Body of pancreas (tissue), 4 donors: ENCODE measurements around the gene BCL2L12. TPM values are rescaled to one million over a fixed set of nuclear protein-coding genes. Genes with fewer than 3 reads are reported as not detected.

Source experiments
- ATAC-seq: fragments of 150-250 bp; one replicate; pipeline ENCODE4 v1.9.1; 2016
- DNase-seq, 4 donors: peaks; one replicate each; pipeline ENCODE4 v3.0.0-alpha.2; 2019
- H3K27ac ChIP-seq, 4 donors: fragments of 200-600 bp; sonication (generic); 1 replicate in 3 of 4; 2 replicates in 1 of 4; pipeline versions ENCODE4 v1.5.1 to v1.6.1; 2016 to 2019; ENCODE audit warnings: mild to moderate bottlenecking in 1 of 4, mixed read lengths in 1 of 4, moderate library complexity in 1 of 4
- H3K27me3 ChIP-seq, 2 donors: fragments of 200-600 bp; sonication (generic); one replicate each; pipeline ENCODE4 v1.6.0; 2016; ENCODE audit warnings: mild to moderate bottlenecking in 1 of 2
- H3K36me3 ChIP-seq, 2 donors: fragments of 200-600 bp; sonication (generic); replicated peaks in 1 of 2; 2 replicates each; pipeline ENCODE4 v1.5.1; 2016; ENCODE audit warnings: low read depth in 2 of 2; ENCODE audit not compliant: insufficient read depth in 1 of 2
- H3K4me1 ChIP-seq: fragments of 200-600 bp; sonication (generic); one replicate; pipeline ENCODE4 v1.6.0; 2016
- H3K4me3 ChIP-seq, 2 donors: fragments of 200-600 bp; sonication (generic); 1 replicate in 1 of 2; 2 replicates in 1 of 2; pipeline ENCODE4 v1.5.1; 2016 to 2019
- H3K9me3 ChIP-seq, 3 donors: fragments of 200-600 bp; sonication (generic); 1 replicate in 2 of 3; 2 replicates in 1 of 3; pipeline ENCODE4 v1.5.1; 2016
- POLR2A ChIP-seq, 3 donors: fragments of 450-650 bp; IDR thresholded peaks; one replicate each; pipeline ENCODE4 v1.6.1; 2016; ENCODE audit warnings: antibody characterized with exemption in 3 of 3, mild to moderate bottlenecking in 2 of 3
- WGBS, 2 donors: methylation state at CpG; one replicate each; pipeline ENCODE4 v1.1.5; 2017; 5-methylcytosine and 5-hydroxymethylcytosine counted together
- intact Hi-C: fragments of 100-400 bp; cut with DNase I; formaldehyde crosslinking; loops from one replicate; pipeline ENCODE4 v1.15.1; 2023
- total RNA-seq, 2 donors: library from RNA; depleted of rRNA; stranded (reverse); fragments of >200 nt; gene quantifications; one replicate each; pipeline ENCODE4 v1.1.0, GENCODE V29; 2016
- TF ChIP-seq, protein P1 (sequence below), 7 experiments: fragments of 450-650 bp in 4 of 7; fragments of 200-600 bp in 3 of 7; sonication (generic) in 3 of 7; IDR thresholded peaks; one replicate each; pipeline ENCODE4 v1.5.1; 2016 to 2019; ENCODE audit warnings: antibody characterized with exemption in 7 of 7

The BCL2L12 gene
- total RNA-seq, 2 donors from 2014 or later: 3.6 to 5.6 TPM

DNA sequence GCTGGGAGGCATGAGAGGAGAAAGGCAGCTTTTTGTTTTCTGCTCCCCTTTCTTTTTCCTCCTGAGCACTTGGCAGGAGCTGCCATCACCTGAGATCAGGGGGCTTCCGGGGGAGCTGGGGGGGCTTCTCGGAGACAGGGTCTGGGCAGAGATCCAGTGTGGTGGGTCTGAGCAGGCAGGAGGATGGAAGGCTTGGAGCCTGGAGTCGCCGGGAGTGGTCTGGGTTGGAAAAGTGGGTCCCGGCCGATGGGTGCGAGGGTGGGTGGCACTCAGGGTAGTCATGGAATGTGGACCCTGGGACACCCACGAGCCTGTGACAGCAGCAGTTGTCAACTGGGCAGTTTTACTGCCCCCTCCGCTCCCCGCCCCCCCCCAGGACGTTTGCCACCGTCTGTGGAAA lies 21.4 kb downstream of the BCL2L12 start:
- no peak for TF ChIP-seq POLR2A (IDR thresholded peaks at IDR 0.05)
- TF ChIP-seq, protein P1, sequence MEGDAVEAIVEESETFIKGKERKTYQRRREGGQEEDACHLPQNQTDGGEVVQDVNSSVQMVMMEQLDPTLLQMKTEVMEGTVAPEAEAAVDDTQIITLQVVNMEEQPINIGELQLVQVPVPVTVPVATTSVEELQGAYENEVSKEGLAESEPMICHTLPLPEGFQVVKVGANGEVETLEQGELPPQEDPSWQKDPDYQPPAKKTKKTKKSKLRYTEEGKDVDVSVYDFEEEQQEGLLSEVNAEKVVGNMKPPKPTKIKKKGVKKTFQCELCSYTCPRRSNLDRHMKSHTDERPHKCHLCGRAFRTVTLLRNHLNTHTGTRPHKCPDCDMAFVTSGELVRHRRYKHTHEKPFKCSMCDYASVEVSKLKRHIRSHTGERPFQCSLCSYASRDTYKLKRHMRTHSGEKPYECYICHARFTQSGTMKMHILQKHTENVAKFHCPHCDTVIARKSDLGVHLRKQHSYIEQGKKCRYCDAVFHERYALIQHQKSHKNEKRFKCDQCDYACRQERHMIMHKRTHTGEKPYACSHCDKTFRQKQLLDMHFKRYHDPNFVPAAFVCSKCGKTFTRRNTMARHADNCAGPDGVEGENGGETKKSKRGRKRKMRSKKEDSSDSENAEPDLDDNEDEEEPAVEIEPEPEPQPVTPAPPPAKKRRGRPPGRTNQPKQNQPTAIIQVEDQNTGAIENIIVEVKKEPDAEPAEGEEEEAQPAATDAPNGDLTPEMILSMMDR (IDR thresholded peaks at IDR 0.05): no peak
- no peak for ATAC-seq
- peaks cover 33% of the 10 kb centered on the region for H3K4me1 ChIP-seq
- intact Hi-C loops: no loop called here
- H3K4me3 ChIP-seq: no peak overlapping the region
- 67 to 92% methylated on average over 10 to 11 of the region's 12 CpGs for WGBS, 2 donors
- H3K27me3 ChIP-seq: no peaks in the 10 kb centered on the region
- H3K9me3 ChIP-seq: no peaks in the 10 kb centered on the region
- peaks cover 2 to 16% of the 10 kb centered on the region in 2 donors for H3K36me3 ChIP-seq
- DNase-seq: no peak
- no peak overlapping the region for H3K27ac ChIP-seq

DNA sequence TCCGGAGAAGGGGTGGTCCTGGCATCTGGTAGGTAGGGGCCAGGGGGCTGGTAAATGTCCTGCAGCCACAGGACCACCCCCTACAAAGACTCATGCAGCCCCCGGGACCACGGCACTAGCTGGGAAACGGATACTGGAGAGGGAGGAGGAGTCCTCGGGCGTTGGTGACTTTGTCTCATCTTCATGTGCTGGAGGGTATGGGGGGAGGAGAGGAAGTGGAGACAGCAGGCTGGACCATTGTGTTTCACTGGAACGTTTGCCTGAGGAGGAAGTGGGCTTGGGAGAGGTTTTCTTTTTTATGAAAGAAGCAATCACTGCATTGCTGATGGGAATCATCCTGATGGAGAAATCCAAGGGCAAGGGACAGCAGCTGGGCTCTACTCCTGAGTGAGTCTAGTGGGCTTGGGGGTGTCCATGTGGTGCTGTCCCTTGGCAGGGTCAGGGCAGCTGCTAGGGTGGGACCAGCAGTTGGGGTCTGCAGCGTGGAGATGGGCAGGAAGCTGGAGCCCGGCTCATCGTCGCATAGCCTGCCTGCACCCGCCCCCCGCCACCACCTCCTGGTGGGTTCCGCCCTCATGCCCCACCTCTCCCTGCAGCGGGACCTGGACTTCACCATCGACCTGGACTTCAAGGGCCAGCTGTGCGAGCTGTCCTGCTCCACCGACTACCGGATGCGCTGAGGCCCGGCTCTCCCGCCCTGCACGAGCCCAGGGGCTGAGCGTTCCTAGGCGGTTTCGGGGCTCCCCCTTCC lies 22.0 kb downstream of the BCL2L12 start:
- intact Hi-C loops: no loop called here

DNA sequence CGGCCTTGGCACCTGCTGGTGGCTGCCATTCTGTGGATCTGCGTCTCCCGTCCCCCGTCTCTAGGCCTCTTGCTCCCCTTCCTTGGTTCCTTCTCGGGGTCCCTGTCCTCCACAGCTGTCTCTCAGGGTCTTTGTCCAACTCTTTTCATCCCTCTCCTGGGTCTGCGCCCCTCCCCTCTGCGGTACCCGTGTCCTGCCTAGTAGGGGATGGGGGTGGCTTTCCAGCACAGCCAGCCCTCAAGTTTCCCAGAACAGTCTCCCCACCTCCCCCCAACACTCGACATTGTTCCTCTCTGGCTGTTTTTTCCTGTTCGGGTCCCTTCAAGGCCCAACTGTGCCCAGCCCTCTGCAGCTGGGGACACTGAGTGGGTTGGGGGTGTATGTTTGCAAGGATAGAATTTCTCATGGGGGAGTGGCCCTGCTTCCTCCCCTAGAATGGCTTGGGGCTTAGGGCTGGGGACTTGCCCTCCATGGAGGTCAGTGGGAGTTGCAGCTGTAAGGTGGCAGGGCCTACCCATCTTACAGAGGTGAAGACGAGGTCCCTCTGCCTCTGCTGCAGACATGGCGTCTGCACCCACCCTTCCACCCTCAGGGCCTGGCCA lies 22.9 kb downstream of the BCL2L12 start:
- peak overlapping the region in 1 of 4 donors; percentile 1 for H3K27ac ChIP-seq
- no peak for DNase-seq
- ATAC-seq: no peak
- no peak overlapping the region for H3K4me3 ChIP-seq
- TF ChIP-seq, protein P1 (IDR thresholded peaks at IDR 0.05): no peak
- TF ChIP-seq POLR2A (IDR thresholded peaks at IDR 0.05): no peak
- no peaks in the 10 kb centered on the region for H3K27me3 ChIP-seq
- WGBS, 2 donors: 77 to 80% methylated on average over 10 to 12 of the region's 12 CpGs
- no peaks in the 10 kb centered on the region for H3K9me3 ChIP-seq
- intact Hi-C loops: no loop called here
- H3K36me3 ChIP-seq: peaks cover 0 to 11% of the 10 kb centered on the region in 2 donors
- H3K4me1 ChIP-seq: peaks cover 33% of the 10 kb centered on the region

More for the DNA sequence above, 22.0 kb downstream of the BCL2L12 start:
- TF ChIP-seq, protein P1 (IDR thresholded peaks at IDR 0.05): no peak
- TF ChIP-seq POLR2A (IDR thresholded peaks at IDR 0.05): no peak
- H3K27me3 ChIP-seq: no peaks in the 10 kb centered on the region
- peaks cover 33% of the 10 kb centered on the region for H3K4me1 ChIP-seq
- H3K9me3 ChIP-seq: no peaks in the 10 kb centered on the region
- no peak overlapping the region for H3K4me3 ChIP-seq
- no peak for ATAC-seq
- WGBS, 2 donors: 70 to 82% methylated on average over 13 to 24 of the region's 26 CpGs
- H3K27ac ChIP-seq: peak overlapping the region in 1 of 4 donors; percentile 1
- DNase-seq: no peak
- peaks cover 0 to 13% of the 10 kb centered on the region in 2 donors for H3K36me3 ChIP-seq

GRCh38 chr19:49689133-49690078 lies 23.7 kb downstream of the BCL2L12 start, which contains the start of gene ADM5:
TSS of gene ADM5 (plus strand) at chr19:49689594. CDS start at chr19:49689838, 244 bp downstream.
- TF ChIP-seq, protein P1 (IDR thresholded peaks at IDR 0.05): peak; percentile 49 to 70 (median 63)
- TF ChIP-seq POLR2A (IDR thresholded peaks at IDR 0.05): no peak
- H3K9me3 ChIP-seq: no peaks in the 10 kb centered on the region
- H3K27ac ChIP-seq: peak within 1 kb of the TSS in 2 of 4 donors; percentile 66 to 69
- intact Hi-C loops: no loop called here
- 23 to 46% methylated on average over 18 to 53 of the region's 54 CpGs for WGBS, 2 donors
- peaks cover 0 to 8% of the 10 kb centered on the region in 2 donors for H3K36me3 ChIP-seq
- H3K27me3 ChIP-seq: no peaks in the 10 kb centered on the region
- peaks cover 33% of the 10 kb centered on the region for H3K4me1 ChIP-seq
- DNase-seq: peak; percentile 77 to 86 (median 79)
- ATAC-seq: peak; percentile 70
- H3K4me3 ChIP-seq: peak within 1 kb of the TSS; percentile 18 to 32
